RWPE1 (cell line): Measurements from ENCODE around the gene PPP6R3.

Experiments
- CTCF ChIA-PET: fragments of 350-600 bp; sonication (Branson Sonifier 250); formaldehyde crosslinking; extraction: SDS; loops from one replicate; lab custom pipeline; 2021; lab: Yijun Ruan, JAX
- POLR2A ChIA-PET: fragments of 400-600 bp; formaldehyde crosslinking; extraction: SDS; loops from one replicate; lab custom pipeline; 2020; ENCODE audit warnings: antibody characterized with exemption; ENCODE audit not compliant: low non-redundant PET; lab: Yijun Ruan, JAX
- DNase-seq: peaks from one replicate; pipeline ENCODE4 v3.0.0; 2012; ENCODE audit warnings: low spot score
- H3K27ac ChIP-seq: fragments of 450-650 bp; 2 replicates; pipeline ENCODE4 v1.5.1; 2017
- TF ChIP-seq, protein P1 (sequence below): fragments of 450-650 bp; conservative IDR thresholded peaks from 2 replicates; pipeline ENCODE4 v1.5.1; 2017; ENCODE audit warnings: low read depth, mild to moderate bottlenecking

The PPP6R3 gene

GRCh38 chr11:68649851-68650555, 189.5 kb downstream of the PPP6R3 start:
- no peak for DNase-seq
- TF ChIP-seq, protein P1, sequence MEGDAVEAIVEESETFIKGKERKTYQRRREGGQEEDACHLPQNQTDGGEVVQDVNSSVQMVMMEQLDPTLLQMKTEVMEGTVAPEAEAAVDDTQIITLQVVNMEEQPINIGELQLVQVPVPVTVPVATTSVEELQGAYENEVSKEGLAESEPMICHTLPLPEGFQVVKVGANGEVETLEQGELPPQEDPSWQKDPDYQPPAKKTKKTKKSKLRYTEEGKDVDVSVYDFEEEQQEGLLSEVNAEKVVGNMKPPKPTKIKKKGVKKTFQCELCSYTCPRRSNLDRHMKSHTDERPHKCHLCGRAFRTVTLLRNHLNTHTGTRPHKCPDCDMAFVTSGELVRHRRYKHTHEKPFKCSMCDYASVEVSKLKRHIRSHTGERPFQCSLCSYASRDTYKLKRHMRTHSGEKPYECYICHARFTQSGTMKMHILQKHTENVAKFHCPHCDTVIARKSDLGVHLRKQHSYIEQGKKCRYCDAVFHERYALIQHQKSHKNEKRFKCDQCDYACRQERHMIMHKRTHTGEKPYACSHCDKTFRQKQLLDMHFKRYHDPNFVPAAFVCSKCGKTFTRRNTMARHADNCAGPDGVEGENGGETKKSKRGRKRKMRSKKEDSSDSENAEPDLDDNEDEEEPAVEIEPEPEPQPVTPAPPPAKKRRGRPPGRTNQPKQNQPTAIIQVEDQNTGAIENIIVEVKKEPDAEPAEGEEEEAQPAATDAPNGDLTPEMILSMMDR, result no peak
- CTCF ChIA-PET, result no interaction called here
- H3K27ac ChIP-seq, result no peak overlapping the region
- POLR2A ChIA-PET, result no interaction called here

- H3K27ac ChIP-seq, result no peak overlapping the region
- ChIA-PET CTCF (no interaction called here), POLR2A (no interaction called here)
- DNase-seq, result no peak
- TF ChIP-seq, protein P1, result no peak
Measured at GRCh38 chr11:68650801-68651200, 190.2 kb downstream of the PPP6R3 start.

DNA sequence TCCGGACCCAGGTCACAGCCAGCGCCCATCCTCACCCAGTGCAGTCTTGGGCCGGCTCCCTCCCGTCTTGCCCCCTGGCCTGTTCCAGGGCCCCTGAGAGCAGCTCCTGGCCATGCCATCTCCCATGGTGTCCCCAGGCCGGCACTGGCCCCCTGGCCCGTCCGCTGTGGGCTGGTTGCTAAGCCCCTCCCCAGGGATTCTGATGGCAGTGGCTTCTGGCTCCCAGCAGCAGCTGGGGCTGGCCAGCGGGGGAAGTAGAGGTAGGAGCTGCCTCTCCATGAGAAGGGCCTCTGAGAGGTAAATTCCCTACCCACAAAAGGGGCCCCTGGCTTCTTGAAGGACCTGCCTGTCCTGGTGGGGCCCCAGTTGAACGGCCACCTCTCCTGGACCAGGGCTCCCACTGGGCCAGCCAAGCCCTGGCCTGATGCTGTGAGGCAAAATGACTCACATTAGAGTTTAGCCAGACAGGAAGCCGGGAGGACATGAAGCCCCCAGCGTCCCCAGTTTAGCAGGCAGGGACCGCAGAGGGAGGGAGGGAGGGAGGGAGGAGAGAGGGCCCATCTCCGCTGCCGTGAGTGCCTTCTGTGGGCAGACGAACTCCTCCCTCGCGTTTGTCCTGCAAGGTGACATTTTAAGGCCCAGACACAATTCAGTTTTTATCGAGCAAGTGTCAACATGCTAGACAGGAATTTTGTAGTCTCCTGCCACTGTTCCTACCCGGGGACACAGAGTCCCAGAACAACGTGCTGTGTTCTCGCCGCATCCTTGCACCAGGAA, 190.8 kb downstream of the PPP6R3 start:
- POLR2A ChIA-PET, result no interaction called here
- TF ChIP-seq, protein P1, result no peak

DNA sequence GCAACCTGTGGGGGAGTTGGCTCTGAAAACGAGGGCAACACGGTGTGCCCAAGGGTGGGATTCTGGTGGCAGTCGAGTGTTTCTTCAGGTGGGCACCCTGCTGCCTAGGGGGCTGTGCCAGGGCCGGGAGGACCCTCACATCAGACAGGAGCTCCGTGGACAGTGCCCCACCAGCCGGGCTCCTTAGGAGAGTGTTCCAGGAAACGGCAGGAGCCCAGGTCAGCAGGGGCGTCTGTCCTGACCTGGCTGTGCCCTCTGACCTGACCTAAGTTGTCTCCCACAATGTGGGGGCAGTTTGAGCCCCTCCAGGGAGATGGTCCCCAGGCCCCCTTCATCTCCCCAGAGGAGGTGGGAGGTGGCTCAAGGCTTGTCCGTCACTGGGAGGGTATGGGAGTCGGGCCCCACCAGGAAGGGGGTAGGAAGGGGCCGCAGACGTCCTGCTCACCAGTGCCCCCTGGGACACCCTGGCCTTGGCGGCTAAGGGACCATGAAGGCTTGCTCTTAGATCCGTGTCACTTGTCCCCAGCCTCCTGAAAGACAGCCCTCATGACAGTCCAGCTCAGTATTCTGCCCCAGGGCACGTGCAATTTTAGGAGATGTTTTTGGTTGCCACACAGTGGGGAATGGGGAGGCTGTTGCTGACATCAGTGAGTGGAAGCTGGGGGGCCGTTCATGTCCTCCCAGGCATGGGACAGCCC, 191.6 kb downstream of the PPP6R3 start:
- POLR2A ChIA-PET, result no interaction called here
- no peak overlapping the region; the same call in 1 of the 2 replicates for H3K27ac ChIP-seq
- DNase-seq, result no peak
- CTCF ChIA-PET, result no interaction called here
- TF ChIP-seq, protein P1, result no peak

More for the DNA sequence above, 190.8 kb downstream of the PPP6R3 start:
- no peak overlapping the region; the same call in 1 of the 2 replicates for H3K27ac ChIP-seq
- no peak for DNase-seq
- CTCF ChIA-PET, result no interaction called here

- POLR2A ChIA-PET, result no interaction called here
- TF ChIP-seq, protein P1, result no peak
- CTCF ChIA-PET, result no interaction called here
- H3K27ac ChIP-seq, result no peak overlapping the region
- no peak for DNase-seq
Measured at GRCh38 chr11:68652683-68653156, 192.2 kb downstream of the PPP6R3 start.
